GM13976 (cell line): ENCODE measurements around the gene CLSTN3.

ENCODE experiments used
- DNase-seq: peaks from one replicate; pipeline ENCODE4 v3.0.0; 2012; ENCODE audit warnings: low spot score
- CTCF ChIP-seq: IDR thresholded peaks from 2 replicates; pipeline ENCODE4 v1.5.1; 2012; ENCODE audit warnings: borderline replicate concordance, mild to moderate bottlenecking; ENCODE audit not compliant: insufficient read depth; ENCODE audit errors: extremely low read depth, missing control alignments, control extremely low read depth
- in situ Hi-C: fragments of 300-500 bp; cut with MboI; formaldehyde crosslinking; loops from one replicate; pipeline ENCODE4 v1.12.0; 2022; ENCODE audit warnings: low sequenced_read_pairs, mixed read lengths, inconsistent platforms; ENCODE audit not compliant: unreplicated experiment

Gene CLSTN3

GRCh38 chr12:7139200-7139599 is 9.0 kb downstream of the CLSTN3 start:
- no peak for DNase-seq
- TF ChIP-seq CTCF, result no peak
- in situ Hi-C loops, result no loop called here

GRCh38 chr12:7141351-7142005 is 11.3 kb downstream of the CLSTN3 start:
- in situ Hi-C loops, result no loop called here
- TF ChIP-seq CTCF, result no peak
- DNase-seq, result no peak

- peak; percentile 62 for DNase-seq
- TF ChIP-seq CTCF, result peak; percentile 36
- in situ Hi-C loops, result no loop called here
These were observed 12.0 kb downstream of the CLSTN3 start for GRCh38 chr12:7142056-7142644.

- no peak for DNase-seq
- no peak for TF ChIP-seq CTCF
- in situ Hi-C loops, result no loop called here
These were observed 12.8 kb downstream of the CLSTN3 start for GRCh38 chr12:7142809-7143465.

GRCh38 chr12:7143564-7143963 is 13.4 kb downstream of the CLSTN3 start:
- no peak for TF ChIP-seq CTCF
- in situ Hi-C loops, result no loop called here
- no peak for DNase-seq

GRCh38 chr12:7144414-7145120 is 14.4 kb downstream of the CLSTN3 start:
- peak; percentile 17 for TF ChIP-seq CTCF
- DNase-seq, result peak; percentile 61
- in situ Hi-C loops, result no loop called here
